Prostate gland (tissue), 2 donors: Measurements from ENCODE around the gene AUTS2.

ENCODE experiments used
- POLR2A ChIP-seq: fragments of 450-650 bp; IDR thresholded peaks from one replicate; pipeline ENCODE4 v1.6.1; 2016; ENCODE audit warnings: antibody characterized with exemption, mild to moderate bottlenecking
- TF ChIP-seq, protein P1 (sequence below), 4 experiments: fragments of 200-600 bp in 2 of 4; fragments of 450-650 bp in 2 of 4; sonication (generic) in 2 of 4; IDR thresholded peaks; 1 replicate in 3 of 4; 2 replicates in 1 of 4; pipeline ENCODE4 v1.5.1; 2016 to 2019; ENCODE audit warnings: antibody characterized with exemption in 4 of 4, mild to moderate bottlenecking in 2 of 4, moderate library complexity in 2 of 4

GRCh38 chr7:70036695-70037094, 438.4 kb downstream of the AUTS2 start:
- TF ChIP-seq, protein P1, sequence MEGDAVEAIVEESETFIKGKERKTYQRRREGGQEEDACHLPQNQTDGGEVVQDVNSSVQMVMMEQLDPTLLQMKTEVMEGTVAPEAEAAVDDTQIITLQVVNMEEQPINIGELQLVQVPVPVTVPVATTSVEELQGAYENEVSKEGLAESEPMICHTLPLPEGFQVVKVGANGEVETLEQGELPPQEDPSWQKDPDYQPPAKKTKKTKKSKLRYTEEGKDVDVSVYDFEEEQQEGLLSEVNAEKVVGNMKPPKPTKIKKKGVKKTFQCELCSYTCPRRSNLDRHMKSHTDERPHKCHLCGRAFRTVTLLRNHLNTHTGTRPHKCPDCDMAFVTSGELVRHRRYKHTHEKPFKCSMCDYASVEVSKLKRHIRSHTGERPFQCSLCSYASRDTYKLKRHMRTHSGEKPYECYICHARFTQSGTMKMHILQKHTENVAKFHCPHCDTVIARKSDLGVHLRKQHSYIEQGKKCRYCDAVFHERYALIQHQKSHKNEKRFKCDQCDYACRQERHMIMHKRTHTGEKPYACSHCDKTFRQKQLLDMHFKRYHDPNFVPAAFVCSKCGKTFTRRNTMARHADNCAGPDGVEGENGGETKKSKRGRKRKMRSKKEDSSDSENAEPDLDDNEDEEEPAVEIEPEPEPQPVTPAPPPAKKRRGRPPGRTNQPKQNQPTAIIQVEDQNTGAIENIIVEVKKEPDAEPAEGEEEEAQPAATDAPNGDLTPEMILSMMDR (IDR thresholded peaks at IDR 0.05) = no peak
- TF ChIP-seq POLR2A = no peak
